ENCODE data around the gene MYO3B.

MYO3B gene

DNA sequence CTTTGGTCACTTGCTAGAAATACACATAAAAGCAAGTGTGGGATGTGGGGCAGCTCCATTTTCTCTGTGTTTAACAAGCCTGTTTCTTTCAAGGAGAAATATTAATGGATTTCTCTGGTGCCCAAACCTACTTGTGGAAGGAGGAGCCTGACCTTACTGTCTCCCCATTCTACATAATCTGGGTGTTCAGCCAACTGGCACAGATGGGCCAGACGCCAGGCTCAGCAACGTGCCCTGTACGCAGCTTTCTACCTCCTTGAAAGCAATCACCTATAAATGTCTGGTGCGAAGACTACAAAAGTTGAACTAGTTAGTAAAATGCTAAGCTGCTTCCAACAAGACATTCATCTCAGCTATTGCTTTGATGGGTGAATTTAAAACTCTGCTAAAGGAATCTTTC lies 33.2 kb upstream of the MYO3B start:
- DNase-seq (ENCODE audit: low read depth in 2 of 2): no peak
- TF ChIP-seq, protein P1, sequence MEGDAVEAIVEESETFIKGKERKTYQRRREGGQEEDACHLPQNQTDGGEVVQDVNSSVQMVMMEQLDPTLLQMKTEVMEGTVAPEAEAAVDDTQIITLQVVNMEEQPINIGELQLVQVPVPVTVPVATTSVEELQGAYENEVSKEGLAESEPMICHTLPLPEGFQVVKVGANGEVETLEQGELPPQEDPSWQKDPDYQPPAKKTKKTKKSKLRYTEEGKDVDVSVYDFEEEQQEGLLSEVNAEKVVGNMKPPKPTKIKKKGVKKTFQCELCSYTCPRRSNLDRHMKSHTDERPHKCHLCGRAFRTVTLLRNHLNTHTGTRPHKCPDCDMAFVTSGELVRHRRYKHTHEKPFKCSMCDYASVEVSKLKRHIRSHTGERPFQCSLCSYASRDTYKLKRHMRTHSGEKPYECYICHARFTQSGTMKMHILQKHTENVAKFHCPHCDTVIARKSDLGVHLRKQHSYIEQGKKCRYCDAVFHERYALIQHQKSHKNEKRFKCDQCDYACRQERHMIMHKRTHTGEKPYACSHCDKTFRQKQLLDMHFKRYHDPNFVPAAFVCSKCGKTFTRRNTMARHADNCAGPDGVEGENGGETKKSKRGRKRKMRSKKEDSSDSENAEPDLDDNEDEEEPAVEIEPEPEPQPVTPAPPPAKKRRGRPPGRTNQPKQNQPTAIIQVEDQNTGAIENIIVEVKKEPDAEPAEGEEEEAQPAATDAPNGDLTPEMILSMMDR (IDR thresholded peaks at IDR 0.05; ENCODE audit: low read depth, low read length): no peak
- H3K4me3 ChIP-seq (replicated peaks in 1 of 2; ENCODE audit: low read depth in 2 of 2, low read length in 2 of 2): no peak overlapping the region

DNA sequence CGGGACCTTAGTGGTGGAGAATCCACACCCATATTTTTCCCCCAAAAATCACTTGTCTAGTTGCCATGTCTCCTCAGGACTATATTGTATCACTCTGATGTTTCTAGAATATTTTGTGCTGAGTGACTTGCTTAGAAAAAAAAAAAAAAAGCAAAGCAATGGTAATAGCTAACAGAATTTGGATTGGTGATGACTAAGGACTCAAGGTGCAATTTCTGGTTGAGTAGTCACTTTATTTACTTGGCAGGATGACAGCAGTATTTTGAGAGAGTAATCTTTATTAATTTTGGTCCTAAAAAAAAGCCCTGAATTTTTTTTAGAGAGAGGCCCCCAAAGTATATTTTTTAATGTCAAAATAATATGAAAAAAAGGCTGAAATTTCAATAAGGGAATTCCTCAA lies 32.8 kb upstream of the MYO3B start:
- no peak for DNase-seq (ENCODE audit: low read depth in 2 of 2)
- H3K4me3 ChIP-seq (replicated peaks in 1 of 2; ENCODE audit: low read depth in 2 of 2, low read length in 2 of 2): no peak overlapping the region
- TF ChIP-seq, protein P1 (IDR thresholded peaks at IDR 0.05; ENCODE audit: low read depth, low read length): no peak

DNA sequence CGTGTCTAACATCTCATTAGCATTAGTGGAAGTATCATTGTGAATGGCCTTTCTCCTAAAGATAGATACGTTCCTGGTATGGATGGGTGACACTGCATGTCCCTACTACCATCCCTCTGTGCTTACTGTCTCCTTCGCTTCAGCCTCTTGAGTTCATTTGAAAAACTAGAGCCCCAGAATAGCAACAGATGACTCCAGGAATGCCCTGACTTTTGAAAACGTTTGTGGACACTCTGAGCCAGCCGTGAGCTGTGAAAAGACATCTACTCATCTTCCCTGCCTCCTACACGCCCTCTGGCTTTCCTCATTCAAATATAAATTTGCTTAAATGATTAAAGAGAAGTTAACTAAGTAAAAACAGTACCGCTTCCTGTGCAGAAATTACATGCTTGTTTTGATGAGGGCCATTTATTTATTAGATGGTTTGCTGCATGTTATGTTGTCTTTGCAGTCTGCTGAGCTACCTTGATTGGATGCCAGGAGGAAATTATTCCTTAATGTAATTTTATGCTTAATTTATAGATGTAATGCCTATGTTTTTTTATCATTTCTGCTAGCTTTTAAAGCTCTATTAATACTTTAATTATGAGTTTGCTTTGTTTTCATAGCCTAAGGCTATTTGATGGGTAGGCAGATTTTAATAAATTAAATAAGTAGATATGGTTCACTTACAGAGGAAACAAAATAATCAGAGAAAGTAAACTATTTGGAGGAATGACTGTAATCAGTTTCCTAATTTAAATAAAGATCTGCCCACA lies 32.1 kb upstream of the MYO3B start:
- no peak for DNase-seq (ENCODE audit: low read depth in 2 of 2)
- H3K4me3 ChIP-seq (replicated peaks in 1 of 2; ENCODE audit: low read depth in 2 of 2, low read length in 2 of 2): no peak overlapping the region
- TF ChIP-seq, protein P1 (IDR thresholded peaks at IDR 0.05; ENCODE audit: low read depth, low read length): no peak

DNA sequence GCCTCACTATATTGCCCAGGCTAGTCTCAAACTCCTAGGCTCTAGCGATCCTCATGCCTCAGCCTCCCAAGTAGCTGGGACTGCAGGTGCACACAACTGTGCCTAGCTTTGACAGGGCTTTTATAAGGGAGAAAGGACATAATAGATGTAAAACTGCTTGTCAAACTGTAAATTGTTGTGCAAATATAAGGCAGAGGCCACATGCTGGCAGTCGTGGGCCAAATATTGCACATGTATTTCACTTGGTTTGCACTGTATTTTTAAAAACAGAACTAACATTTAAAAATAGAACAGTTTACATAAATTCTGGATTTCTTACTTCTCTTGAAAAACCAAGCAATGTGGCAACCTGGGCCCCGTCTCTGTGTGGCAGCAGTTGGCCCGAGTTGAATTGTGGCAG lies 31.2 kb upstream of the MYO3B start:
- TF ChIP-seq, protein P1 (IDR thresholded peaks at IDR 0.05; ENCODE audit: low read depth, low read length): no peak
- H3K4me3 ChIP-seq (replicated peaks in 1 of 2; ENCODE audit: low read depth in 2 of 2, low read length in 2 of 2): no peak overlapping the region
- DNase-seq (ENCODE audit: low read depth in 2 of 2): no peak

DNA sequence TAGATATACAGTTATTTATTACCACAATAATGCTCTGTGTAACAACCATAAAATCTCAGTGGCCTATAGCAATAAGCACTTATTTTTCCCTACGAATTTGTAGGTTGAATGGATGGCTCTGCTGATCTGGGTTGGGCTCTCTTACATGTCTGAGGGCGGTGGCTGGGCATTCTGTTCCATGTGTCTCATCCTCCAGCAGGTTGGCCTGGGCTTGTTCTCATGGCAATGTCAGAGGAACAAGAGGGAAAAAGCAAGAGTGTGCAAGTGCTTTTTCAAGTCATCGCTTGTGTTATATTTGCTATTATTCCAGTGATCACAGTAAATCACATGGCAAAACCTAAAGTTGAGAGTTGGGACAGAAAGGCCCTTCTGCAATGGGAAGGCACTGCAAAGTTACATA lies 30.4 kb upstream of the MYO3B start:
- TF ChIP-seq, protein P1 (IDR thresholded peaks at IDR 0.05; ENCODE audit: low read depth, low read length): no peak
- no peak for DNase-seq (ENCODE audit: low read depth in 2 of 2)
- no peak overlapping the region for H3K4me3 ChIP-seq (replicated peaks in 1 of 2; ENCODE audit: low read depth in 2 of 2, low read length in 2 of 2)

DNA sequence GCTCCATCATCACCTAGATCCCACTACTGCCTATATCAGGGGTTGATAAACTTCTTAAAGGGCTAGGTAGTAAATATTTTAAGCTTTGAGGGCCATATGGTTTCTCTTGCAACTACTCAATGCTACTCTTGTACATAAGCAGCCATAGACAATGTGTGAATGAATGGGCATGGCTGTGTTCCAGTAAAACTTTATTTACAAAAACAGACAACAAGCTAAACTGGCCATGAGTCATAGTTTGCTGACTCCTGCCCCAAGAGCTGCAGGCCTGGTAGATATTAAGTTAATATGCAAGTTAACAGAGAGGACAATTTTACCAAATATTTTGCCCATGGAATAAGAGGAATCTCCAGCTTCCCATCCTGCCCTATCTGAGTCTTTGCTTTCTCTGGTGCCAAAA lies 29.8 kb upstream of the MYO3B start:
- peak; percentile 15 to 31 for DNase-seq (ENCODE audit: low read depth in 2 of 2)
- TF ChIP-seq, protein P1 (IDR thresholded peaks at IDR 0.05; ENCODE audit: low read depth, low read length): no peak
- no peak overlapping the region for H3K4me3 ChIP-seq (replicated peaks in 1 of 2; ENCODE audit: low read depth in 2 of 2, low read length in 2 of 2)

DNA sequence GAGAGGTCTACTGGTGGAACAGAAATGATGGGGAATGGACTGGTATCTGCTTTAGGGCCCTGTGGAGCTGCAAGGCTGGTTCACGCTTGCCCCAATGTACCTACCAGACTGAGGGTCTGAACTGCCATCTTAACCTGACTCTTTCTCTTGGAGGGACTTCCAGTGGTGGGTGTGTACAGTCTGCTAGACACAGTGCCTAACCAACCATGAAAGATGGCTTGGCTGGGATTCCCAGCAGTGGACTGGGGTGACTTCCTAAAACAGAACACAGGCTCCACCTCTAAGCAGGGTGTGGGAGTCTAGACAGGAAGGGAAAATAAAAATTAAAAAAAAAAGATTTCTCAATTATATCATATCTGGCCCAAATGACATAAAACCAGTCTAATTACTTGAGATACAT lies 25.5 kb upstream of the MYO3B start:
- no peak for DNase-seq (ENCODE audit: low read depth in 2 of 2)
- H3K4me3 ChIP-seq (replicated peaks in 1 of 2; ENCODE audit: low read depth in 2 of 2, low read length in 2 of 2): no peak overlapping the region
- TF ChIP-seq, protein P1 (IDR thresholded peaks at IDR 0.05; ENCODE audit: low read depth, low read length): no peak

Data from cardiac fibroblast (primary cell).